Measurements from ENCODE around the gene CTBP2. TPM values are rescaled to one million over a fixed set of nuclear protein-coding genes. Genes with fewer than 3 reads are reported as not detected.

The CTBP2 gene
- polyA plus RNA-seq, 1 experiment: 72.9 TPM

GRCh38 chr10:125021686-125022344, 138.5 kb downstream of the CTBP2 start:
- ChIA-PET CTCF (interaction anchor here (1.0 to 2.1 kb wide), 2 partner anchors 11 to 40 kb away, joined by 4 read pairs; no protein-coding TSS in a partner anchor), POLR2A (interaction anchor here (0.8 kb wide), 1 partner anchor 14 kb away, joined by 4 read pairs; no protein-coding TSS in a partner anchor)
- no peak for TF ChIP-seq CTCF (IDR thresholded peaks at IDR 0.05; ENCODE audit: insufficient read depth, low read depth, low read length)
- peaks cover 11% of the 10 kb centered on the region for H3K36me3 ChIP-seq (ENCODE audit: control insufficient read depth, insufficient read depth, low read length)
- H3K27me3 ChIP-seq (ENCODE audit: control insufficient read depth, insufficient read depth, low read length): no peaks in the 10 kb centered on the region
- DNase-seq (ENCODE audit: low read depth): no peak
- no peak overlapping the region for H3K4me3 ChIP-seq (ENCODE audit: low read depth, low read length)

- POLR2A ChIA-PET: no interaction called here
- H3K27me3 ChIP-seq (ENCODE audit: control insufficient read depth, insufficient read depth, low read length): no peaks in the 10 kb centered on the region
- no peak overlapping the region for H3K4me3 ChIP-seq (ENCODE audit: low read depth, low read length)
- DNase-seq (ENCODE audit: low read depth): no peak
- peaks cover 7% of the 10 kb centered on the region for H3K36me3 ChIP-seq (ENCODE audit: control insufficient read depth, insufficient read depth, low read length)
- CTCF ChIA-PET: interaction anchor here (1.0 to 2.1 kb wide), 2 partner anchors 10 to 41 kb away, joined by 4 read pairs; no protein-coding TSS in a partner anchor
- TF ChIP-seq CTCF (IDR thresholded peaks at IDR 0.05; ENCODE audit: insufficient read depth, low read depth, low read length): no peak
Measured at GRCh38 chr10:125020871-125021270, 139.5 kb downstream of the CTBP2 start.

- H3K27me3 ChIP-seq (ENCODE audit: control insufficient read depth, insufficient read depth, low read length): no peaks in the 10 kb centered on the region
- ChIA-PET CTCF (interaction anchor here (1.4 to 2.1 kb wide), 2 partner anchors 10 to 41 kb away, joined by 4 to 5 read pairs; no protein-coding TSS in a partner anchor), POLR2A (no interaction called here)
- no peak overlapping the region for H3K4me3 ChIP-seq (ENCODE audit: low read depth, low read length)
- no peak for DNase-seq (ENCODE audit: low read depth)
- no peak for TF ChIP-seq CTCF (IDR thresholded peaks at IDR 0.05; ENCODE audit: insufficient read depth, low read depth, low read length)
- H3K36me3 ChIP-seq (ENCODE audit: control insufficient read depth, insufficient read depth, low read length): peaks cover 7% of the 10 kb centered on the region
Measured at GRCh38 chr10:125020386-125020785, 140.0 kb downstream of the CTBP2 start.

GRCh38 chr10:125018576-125019143, 141.7 kb downstream of the CTBP2 start:
- TF ChIP-seq CTCF (IDR thresholded peaks at IDR 0.05; ENCODE audit: insufficient read depth, low read depth, low read length): no peak
- Histone ChIP-seq H3K4me3 (ENCODE audit: low read depth, low read length) (no peak overlapping the region), H3K27me3 (ENCODE audit: control insufficient read depth, insufficient read depth, low read length) (no peaks in the 10 kb centered on the region), H3K36me3 (ENCODE audit: control insufficient read depth, insufficient read depth, low read length) (peaks cover 7% of the 10 kb centered on the region)
- no peak for DNase-seq (ENCODE audit: low read depth)
- ChIA-PET POLR2A (no interaction called here), CTCF (interaction anchor here (1.0 kb wide), 1 partner anchor 26 kb away, joined by 4 read pairs; no protein-coding TSS in a partner anchor)

GRCh38 chr10:125017547-125018298, 142.6 kb downstream of the CTBP2 start:
- DNase-seq (ENCODE audit: low read depth): no peak
- H3K4me3 ChIP-seq (ENCODE audit: low read depth, low read length): no peak overlapping the region
- TF ChIP-seq CTCF (IDR thresholded peaks at IDR 0.05; ENCODE audit: insufficient read depth, low read depth, low read length): no peak
- peaks cover 5% of the 10 kb centered on the region for H3K36me3 ChIP-seq (ENCODE audit: control insufficient read depth, insufficient read depth, low read length)
- H3K27me3 ChIP-seq (ENCODE audit: control insufficient read depth, insufficient read depth, low read length): no peaks in the 10 kb centered on the region
- ChIA-PET CTCF (interaction anchor here (1.1 kb wide), 2 partner anchors 9 to 13 kb away, joined by 3 read pairs; no protein-coding TSS in a partner anchor), POLR2A (no interaction called here)
